GM19043 (cell line): ENCODE measurements around the gene TASOR2.

Experiments used
- ATAC-seq: cut with Tn5 transposase; IDR thresholded peaks from one replicate; pipeline ENCODE4 v1.9.1; 2021; ENCODE audit warnings: low read depth; ENCODE audit not compliant: unreplicated experiment

The TASOR2 gene

DNA sequence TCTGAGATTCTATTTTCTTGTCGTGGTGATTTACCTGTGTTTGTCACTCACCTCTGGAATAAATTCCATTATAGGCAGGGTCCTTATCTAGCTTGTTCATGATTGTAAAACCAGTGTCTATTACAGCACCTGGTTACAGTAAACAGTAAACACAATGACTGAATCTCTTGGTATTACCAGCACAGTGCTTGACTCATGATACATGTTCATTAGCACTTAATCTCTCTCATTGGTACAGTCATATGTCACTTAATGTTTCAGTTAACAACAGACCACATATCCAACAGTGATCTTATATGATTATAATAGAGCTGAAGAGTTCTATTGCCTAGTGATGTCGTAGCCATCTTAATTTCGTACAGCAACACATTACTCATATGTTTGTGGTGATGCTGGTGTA is 1.6 kb upstream of the TASOR2 start:
- ATAC-seq, result no peak

DNA sequence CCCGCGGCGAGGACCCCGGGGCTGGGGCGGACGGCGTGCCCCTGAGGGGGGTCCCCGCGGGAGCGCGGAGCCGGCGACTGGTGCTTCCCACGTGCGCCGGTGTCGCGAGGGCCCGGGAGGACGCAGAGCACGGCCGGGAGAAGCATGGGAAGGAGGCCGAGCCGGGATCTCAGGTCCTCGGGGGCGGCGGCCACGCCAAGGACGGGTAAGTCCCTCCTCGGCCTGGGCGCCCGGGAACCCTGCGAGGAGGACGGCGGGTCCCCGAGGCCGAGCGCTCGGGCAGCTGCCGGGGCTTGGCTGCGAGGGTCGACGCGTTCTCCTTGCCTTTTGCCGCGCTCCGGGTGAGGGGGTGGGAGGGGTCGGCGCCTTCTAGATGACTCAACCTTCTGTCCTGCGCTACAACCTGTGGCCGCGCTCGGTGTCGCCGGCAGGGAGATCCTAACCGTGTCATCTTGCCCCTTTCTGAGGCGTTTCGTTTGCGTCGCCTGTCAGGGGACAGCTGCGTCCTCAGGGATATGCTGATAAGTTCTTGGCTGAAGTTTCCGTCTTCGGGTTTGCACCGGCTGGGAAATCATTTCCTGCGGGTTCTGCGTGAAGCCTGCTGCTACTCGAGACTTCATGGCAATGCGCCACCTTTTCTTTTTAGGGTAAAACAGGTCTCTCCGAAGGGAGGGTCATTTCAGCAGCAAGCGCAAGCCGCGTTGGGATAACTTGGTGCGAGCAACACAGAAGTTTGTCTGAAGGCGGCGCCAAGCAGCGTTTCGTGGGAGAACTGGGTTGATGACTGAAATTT is 529 bp downstream of the TASOR2 start:
- ATAC-seq, result peak; percentile 47

DNA sequence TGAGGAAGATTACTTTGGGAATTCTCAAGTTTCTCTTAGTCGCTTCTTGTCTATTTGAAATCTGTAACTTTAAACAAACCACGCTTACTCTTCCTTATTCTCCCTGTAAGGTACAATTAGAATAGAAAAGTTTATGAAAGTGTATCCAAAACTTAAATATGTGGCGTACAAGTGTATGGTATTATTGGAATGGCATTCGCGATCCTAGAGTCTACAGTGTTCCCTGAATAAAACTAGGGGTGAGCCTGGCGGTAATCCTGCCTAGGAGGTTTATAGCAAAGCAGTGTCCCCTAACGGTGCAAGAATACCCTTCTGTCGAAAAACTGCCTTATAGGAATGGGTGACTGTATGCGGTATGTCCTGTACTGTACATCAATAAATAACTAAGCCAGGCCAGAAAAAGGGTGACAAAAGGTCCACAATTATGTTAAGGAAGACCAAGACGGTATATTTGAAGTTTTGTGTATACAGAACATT is 1.2 kb downstream of the TASOR2 start:
- ATAC-seq, result no peak

DNA sequence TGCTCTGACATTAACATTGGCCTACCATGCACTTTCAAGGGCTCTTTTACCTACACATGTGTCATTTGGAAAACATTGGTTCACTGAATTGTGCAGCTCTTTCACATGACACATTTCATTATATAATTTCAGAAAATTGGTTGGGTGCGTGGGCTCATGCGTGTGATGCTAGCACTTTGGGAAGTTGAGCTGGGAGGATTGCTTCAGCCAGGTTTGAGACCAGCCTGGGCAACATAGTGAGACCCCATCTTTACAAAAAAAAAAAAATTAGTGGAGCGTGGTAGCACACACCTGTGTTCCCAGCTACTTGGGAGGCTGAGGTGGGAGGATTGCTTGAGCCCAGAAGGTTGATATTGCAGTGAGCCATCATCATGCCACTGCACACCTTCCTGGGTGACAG is 3.9 kb downstream of the TASOR2 start:
- ATAC-seq, result no peak

DNA sequence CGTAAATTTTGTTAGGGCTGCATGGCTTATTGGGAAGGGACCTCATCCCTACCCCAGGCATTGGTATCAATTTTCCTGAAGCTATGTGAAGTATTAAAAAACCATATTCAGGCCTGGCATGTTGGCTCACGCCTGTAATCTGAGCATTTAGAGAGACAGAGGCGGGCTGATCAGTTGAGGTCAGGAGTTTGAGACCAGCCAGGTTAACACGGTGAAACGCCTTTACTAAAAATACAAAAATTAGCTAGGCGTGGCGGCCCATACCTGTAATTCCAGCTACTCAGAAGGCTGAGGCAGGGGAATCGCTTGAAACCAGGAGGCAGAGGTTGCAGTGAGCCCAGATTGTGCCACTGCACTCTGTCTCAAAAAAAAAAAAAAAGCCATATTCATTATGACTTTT is 7.1 kb downstream of the TASOR2 start:
- ATAC-seq, result no peak

DNA sequence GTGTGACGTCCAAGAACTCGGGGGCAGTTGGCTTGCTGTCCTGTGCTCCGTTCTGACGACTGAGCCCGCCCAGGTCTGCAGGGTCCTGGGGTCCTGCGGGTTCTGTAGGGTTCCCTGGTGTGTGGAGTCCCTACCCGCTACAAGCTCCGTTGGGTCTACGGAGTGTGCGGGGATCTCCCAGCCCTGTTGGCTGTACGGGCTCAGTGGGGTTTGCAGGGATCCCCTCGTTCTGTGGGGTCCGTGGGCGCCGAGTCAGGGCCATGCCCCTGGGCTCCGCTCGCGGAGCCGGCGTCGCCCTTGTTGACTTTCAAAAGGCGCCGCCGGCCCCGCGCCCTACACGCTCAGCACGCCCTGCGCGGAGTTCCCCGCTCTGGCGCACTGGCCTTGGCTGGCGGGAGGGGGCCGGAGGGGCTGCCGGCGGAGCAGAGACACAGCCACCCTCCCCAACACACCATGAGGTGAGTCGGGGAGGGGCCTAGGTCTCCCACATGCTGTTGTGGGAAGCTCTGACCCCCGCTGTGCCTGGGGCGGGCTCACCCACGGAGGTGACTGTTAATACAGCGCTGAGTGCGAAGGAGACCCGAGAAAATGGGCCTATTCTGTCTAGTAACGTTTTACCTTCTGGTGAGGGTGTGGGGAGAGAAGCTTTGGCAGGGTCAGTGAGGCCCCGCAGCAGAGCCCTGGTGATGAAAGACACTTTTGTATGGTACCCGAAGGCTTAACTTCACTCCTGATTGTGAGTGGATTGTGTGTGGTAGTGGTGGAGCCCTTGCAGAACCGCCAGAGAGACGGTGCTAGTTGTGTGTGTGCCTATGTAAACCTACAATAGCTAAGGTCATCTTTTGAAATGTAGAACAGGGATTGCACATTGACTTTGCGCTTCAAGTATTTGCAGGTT is 8.1 kb downstream of the TASOR2 start:
- peak; percentile 84 for ATAC-seq

DNA sequence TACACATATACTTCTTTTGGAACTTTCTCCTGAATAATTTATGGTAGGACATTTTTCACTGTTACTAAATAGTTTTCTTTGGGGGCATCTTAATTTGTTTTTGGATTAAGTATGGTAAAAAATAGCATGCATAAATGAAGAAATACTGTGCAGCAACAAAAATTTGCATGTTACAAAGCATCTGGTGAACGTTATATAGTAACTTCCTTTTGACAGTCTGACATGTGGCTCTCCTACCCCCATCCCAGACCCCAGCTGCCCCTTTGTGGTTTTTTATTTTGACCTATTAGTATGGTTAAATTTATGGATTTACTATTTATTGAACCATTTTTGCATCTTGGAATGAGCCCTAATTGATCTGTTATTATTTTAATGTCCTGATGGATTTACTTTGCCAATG is 9.9 kb downstream of the TASOR2 start:
- no peak for ATAC-seq

DNA sequence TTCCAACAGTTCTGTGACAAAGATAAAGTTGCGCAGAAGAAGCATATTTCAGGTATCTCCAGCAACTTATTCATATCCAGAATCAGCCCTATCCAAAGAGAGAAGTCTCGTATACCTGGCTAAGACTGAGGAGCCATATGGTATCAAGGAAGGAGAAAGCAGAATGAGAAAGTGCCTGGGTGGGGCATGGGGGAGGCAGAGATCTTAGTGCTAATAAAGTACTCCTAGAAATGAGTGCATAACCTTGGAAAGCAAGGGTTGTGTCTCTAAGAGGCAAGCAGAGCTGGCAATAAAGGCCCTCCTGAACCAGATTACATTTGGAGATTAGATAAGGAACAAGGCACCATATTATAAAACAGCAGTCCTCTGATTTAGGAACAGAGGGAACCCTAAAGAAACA is 12.7 kb downstream of the TASOR2 start:
- ATAC-seq, result no peak

DNA sequence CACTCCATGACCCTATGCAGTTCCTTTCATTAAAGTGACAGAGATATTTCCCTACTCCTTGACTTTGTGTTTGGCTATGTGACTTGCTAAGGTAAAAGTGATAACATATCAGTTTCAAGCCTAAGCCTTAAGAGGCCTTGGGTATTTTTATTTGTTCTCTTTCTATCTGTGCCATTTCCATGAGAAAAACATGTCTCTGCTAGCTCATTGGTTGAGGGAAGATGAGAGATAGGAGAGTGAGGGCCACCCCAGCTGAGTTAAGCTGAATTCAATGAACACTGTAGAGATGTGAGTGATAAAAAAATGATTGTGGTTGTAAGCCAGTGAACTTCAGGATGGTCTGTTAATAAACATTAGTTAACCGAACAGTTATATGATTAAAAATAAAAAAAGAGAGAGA is 13.4 kb downstream of the TASOR2 start:
- no peak for ATAC-seq

DNA sequence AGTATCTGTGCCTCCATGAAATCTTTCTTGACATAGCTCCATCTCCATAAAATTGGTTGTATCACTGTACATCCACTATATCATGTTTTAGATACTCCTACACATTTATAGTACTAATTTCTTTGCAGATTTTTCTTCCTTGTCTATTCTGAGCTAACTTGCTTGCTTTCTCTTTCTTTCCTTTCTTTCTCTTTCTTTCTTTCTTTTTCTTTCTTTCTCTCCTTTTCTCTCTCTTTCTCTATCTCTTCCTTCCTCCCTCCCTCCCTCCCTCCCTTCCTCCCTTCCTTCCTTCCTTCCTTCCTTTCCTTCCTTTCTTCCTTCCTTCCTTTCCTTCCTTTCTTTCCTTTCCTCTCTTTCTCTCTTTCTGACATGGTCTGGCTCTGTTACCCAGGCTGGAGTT is 23.7 kb downstream of the TASOR2 start:
- no peak for ATAC-seq

DNA sequence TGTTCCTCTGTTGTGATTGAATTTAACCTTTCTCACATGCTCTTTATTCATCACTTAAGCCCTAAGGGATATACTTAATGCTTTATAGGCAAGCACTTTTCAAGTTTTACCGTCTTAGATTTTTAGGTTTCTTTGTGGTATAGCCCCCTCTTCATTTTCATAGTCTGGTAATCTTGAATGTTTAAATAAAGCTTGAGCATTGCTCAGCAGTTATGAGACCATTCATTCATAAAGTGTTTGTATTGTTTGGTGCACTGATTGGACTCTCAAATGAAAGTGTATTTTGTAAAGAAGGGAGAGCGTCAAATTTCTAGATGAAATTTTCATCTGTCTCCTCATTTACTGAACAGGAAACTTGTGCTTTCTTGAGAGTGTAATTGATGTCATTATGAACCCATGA is 25.2 kb downstream of the TASOR2 start:
- no peak for ATAC-seq

DNA sequence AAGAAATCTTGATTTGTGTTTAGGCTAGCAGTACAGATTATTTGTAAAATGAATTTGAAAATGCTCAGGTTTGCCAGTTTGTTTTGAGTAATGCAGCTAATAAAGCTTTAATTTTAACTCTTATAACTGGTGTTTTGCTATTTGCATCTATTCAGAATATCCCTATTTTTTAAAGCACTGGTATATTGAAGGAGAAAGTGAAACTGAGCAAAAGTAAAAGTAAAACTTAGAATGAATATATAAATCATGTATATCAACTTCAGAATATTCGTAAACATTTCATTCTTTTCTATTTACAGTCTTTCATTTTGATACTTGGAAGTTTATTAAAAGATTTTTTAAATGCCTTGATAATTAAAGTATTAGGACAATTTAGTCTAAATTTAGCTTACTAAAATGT is 26.2 kb downstream of the TASOR2 start:
- ATAC-seq, result no peak

DNA sequence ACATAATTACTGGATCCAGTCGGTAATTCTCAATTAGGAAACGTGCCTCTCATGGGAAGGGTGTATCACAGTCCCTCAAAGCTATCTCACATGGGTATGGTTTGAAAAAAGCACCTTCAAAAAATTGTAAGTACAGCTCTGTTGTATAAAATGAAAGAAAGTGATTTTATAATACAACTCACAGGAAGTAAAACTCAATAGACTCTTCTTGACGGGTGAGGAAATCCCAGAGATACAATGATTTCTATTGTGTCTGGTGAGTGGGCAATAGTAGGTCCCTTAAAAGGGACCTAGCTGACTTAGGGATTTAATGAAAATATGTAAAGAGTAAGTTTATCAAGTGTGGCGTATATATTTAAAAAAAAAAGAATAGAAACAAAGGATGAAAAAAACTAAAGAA is 27.0 kb downstream of the TASOR2 start:
- ATAC-seq, result no peak

DNA sequence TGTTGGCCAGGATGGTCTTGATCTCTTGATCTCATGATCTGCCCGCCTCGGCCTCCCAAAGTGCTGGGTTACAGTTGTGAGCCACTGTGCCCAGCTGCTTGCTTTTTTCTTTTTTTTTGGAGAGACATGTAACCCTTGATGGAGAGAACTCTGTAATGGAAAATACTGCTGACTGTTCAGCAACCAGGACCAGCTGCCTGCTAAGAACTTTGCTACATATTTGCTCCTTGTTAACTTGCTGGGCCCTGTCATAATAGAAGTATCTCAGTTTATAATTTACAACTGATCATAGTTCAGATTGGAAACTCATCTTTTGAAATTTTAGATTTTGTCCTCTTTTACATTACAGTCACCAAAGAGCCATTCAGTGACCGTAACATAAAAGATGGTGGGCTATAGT is 34.9 kb downstream of the TASOR2 start:
- no peak for ATAC-seq

DNA sequence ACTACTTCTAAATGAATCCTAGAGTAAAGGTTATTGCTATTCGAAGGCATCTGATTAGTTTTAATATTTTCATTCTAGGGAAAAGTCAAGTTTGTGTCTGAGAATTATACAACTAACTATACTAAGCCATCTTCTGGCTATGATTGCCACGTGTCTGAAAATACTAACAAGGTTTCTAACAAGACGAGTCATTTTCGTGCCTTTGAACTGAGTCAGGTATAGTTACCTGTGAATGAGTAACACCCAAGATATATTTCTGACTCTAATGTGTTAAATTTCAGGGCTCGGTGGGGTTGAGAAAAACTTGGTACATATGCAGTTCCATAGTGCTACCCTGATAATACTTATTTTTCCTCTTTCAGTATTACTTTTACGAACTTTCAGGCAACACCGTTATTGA is 35.5 kb downstream of the TASOR2 start:
- no peak for ATAC-seq

DNA sequence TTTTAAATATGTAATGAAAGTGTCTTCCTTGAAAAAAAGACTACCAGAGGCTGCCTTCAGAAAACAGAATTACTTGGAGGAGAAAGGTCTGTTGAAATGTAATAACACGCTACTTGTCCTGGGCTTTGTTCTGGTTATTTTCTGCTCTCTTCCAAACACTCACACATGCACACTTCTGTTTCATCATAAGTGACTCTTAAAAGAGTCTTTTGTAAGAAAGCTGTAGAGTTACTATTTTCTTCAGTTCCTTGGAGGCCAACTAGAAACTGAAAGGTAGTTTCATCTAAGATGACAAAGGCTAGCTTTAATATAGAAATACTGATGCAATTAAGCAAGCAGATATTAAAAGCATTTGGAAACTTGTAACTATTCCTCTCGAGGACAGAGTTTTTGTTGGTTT is 39.1 kb downstream of the TASOR2 start:
- ATAC-seq, result no peak

DNA sequence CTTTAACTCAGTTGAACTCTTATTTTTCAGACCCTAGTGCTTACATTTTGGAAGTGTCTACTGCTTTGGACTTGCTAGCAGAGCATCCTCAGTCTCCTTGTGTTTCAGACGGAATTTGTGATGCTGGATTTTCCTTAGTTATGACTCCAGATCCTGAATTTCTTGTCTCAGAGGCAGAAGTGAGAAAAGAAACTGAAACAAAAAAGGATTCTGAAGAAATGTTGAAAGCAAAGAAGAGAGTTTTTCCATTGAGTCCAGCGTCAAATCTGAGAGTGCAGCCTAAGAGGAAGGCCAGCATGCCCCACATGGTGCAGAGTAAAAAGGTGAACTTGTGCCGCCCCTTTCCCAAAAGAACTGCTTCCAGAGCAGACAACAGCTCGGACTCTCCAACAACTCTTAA is 46.1 kb downstream of the TASOR2 start:
- no peak for ATAC-seq

DNA sequence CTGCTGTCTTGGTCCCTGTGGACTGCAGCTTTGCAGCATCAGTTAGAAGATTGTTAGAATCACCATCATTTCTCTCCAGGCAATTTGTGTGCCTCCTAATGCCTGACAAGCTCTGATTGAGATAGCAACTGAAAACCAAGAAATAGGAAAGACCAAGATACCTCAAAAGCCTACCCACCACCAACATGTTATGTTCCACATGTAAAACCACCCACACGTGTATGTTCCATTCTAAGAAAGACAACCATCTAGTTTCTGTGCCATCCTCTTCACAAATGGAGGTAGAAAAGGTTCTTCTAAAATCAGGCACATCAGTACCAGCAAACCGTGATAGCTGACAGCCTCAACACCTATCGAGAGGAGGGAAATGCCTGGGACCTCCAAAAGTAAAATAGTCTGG is 46.9 kb downstream of the TASOR2 start:
- no peak for ATAC-seq

DNA sequence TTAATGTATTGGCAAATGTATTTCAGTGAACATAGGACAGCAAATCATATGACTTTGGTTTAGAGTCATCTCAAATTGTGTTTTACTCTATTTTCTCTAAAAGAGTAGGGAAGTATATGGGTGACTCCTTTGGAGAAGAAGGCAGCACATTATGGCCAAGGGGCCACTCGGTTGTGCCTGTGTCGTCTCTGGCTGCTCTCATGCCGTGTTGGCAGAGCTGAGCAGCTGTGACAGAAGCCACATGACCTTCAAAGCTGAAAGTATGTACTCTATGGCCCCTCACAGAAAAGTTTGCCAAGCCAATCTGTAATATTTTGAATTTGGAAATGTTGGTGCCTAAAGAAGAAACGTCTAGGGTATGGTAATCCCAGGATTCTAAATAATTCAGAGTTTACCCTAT is 47.5 kb downstream of the TASOR2 start:
- ATAC-seq, result no peak
